HepG2 (cell line): ENCODE data around the gene LAS1L. TPM values are rescaled to one million over a fixed set of nuclear protein-coding genes. Genes with fewer than 3 reads are reported as not detected.
"Not testable (repeated sequence)": the region's sequence is repeated elsewhere in the genome, so short reads cannot be mapped to it uniquely, and the experiment has no call there.

Experiments
- ATAC-seq: fragments of 200-7000 bp; cut with Tn5 transposase; 3 replicates; pipeline ENCODE4 v1.9.1; 2020; ENCODE audit warnings: mild to moderate bottlenecking, moderate library complexity
- BruUV-seq: library from RNA; stranded (reverse); fragments of 400-500 nt; replicated peaks from 2 replicates; lab custom pipeline; 2021; lab: Mats Ljungman, UMichigan
- CTCF ChIA-PET: fragments of 300-600 bp; formaldehyde crosslinking; extraction: SDS; loops from one replicate; lab custom pipeline; 2021; ENCODE audit warnings: low total read pairs, inconsistent platforms, low intra/inter-chr PET ratio; lab: Yijun Ruan, JAX
- POLR2A ChIA-PET: fragments of 350-600 bp; sonication (Branson Sonifier 250); formaldehyde crosslinking; loops from one replicate; lab custom pipeline; 2020; ENCODE audit warnings: antibody characterized with exemption, inconsistent platforms; lab: Yijun Ruan, JAX
- DNase-seq: peaks from one replicate; pipeline ENCODE4 v3.0.0-alpha.2; 2015; ENCODE audit warnings: low spot score
- FAIRE-seq: peaks from 3 replicates; lab custom pipeline; 2011; peaks lifted over from hg19 to GRCh38; lab: Jason Lieb, UNC
- H2AFZ ChIP-seq: one replicate; pipeline ENCODE4 v1.6.1; 2011; ENCODE audit warnings: low read length, inconsistent platforms
- H3K27ac ChIP-seq: fragments of 300-600 bp; 3 replicates; pipeline ENCODE4 v1.8.0; 2011; ENCODE audit warnings: mixed run types, mild to moderate bottlenecking, mixed read lengths, low read length, inconsistent platforms; ENCODE audit not compliant: insufficient read depth; ENCODE audit errors: extremely low read length
- H3K27me3 ChIP-seq, 2 experiments: fragments of 200-600 bp in 1 of 2; 2 replicates in 1 of 2; 3 replicates in 1 of 2; pipeline versions ENCODE4 v1.6.0 to v1.8.0; 2011; ENCODE audit warnings: low read length in 2 of 2, mild to moderate bottlenecking in 2 of 2, moderate library complexity in 2 of 2, inconsistent platforms in 1 of 2; ENCODE audit not compliant: insufficient read depth in 2 of 2, control insufficient read depth in 1 of 2
- H3K36me3 ChIP-seq, 2 experiments: fragments of 200-600 bp in 1 of 2; replicated peaks in 1 of 2; 2 replicates in 1 of 2; 3 replicates in 1 of 2; pipeline versions ENCODE4 v1.5.1 to v1.8.0; 2011; ENCODE audit warnings: low read length in 2 of 2, inconsistent platforms in 1 of 2; ENCODE audit not compliant: insufficient read depth in 2 of 2, control insufficient read depth in 1 of 2
- H3K4me1 ChIP-seq: 2 replicates; pipeline ENCODE4 v1.5.1; 2012; ENCODE audit warnings: low read length, inconsistent platforms; ENCODE audit not compliant: insufficient read depth
- H3K4me2 ChIP-seq: 2 replicates; pipeline ENCODE4 v1.6.0; 2011; ENCODE audit warnings: low read depth, low read length, inconsistent platforms
- H3K4me3 ChIP-seq, 3 experiments: fragments of 200-600 bp in 1 of 3; sonication (generic), shearing (Covaris generic) in 1 of 3; replicated peaks in 1 of 3; 2 replicates each; pipeline ENCODE4 v1.5.1; 2011 to 2016; ENCODE audit warnings: low read length in 3 of 3, inconsistent platforms in 2 of 3, low read depth in 2 of 3, mild to moderate bottlenecking in 2 of 3, control low read depth in 1 of 3, mixed read lengths in 1 of 3; ENCODE audit not compliant: insufficient read depth in 1 of 3
- H3K79me2 ChIP-seq: one replicate; pipeline ENCODE4 v1.6.1; 2011; ENCODE audit warnings: low read length, inconsistent platforms; ENCODE audit not compliant: insufficient read depth
- H3K9ac ChIP-seq: 2 replicates; pipeline ENCODE4 v1.6.0; 2011; ENCODE audit warnings: mild to moderate bottlenecking, low read depth, low read length, inconsistent platforms; ENCODE audit not compliant: insufficient read depth
- H3K9me3 ChIP-seq: 2 replicates; pipeline ENCODE4 v1.5.1; 2012; ENCODE audit warnings: mild to moderate bottlenecking, low read length
- H4K20me1 ChIP-seq: 2 replicates; pipeline ENCODE4 v1.6.0; 2011; ENCODE audit warnings: inconsistent platforms, mild to moderate bottlenecking, low read length, moderate library complexity; ENCODE audit not compliant: insufficient read depth
- HMGXB3 ChIP-seq: sonication (generic); formaldehyde crosslinking; IDR thresholded peaks from 2 replicates; pipeline ENCODE4 v1.4.0; 2020; ENCODE audit warnings: missing genetic modification reagents, borderline replicate concordance
- KLF16 ChIP-seq, 2 experiments: sonication (generic) in 1 of 2; formaldehyde crosslinking in 1 of 2; IDR thresholded peaks; 2 replicates each; pipeline versions ENCODE4 v1.6.1 to v1.8.0; 2016 to 2023; ENCODE audit warnings: missing genetic modification reagents in 2 of 2, missing compliant biosample characterization in 1 of 2
- NFAT5 ChIP-seq: sonication (generic); formaldehyde crosslinking; IDR thresholded peaks from 2 replicates; pipeline ENCODE4 v1.4.0; 2020; ENCODE audit warnings: missing genetic modification reagents
- SIX4 ChIP-seq: sonication (generic); formaldehyde crosslinking; IDR thresholded peaks from 2 replicates; pipeline ENCODE4 v1.4.0; 2020; ENCODE audit warnings: missing genetic modification reagents
- TCF12 ChIP-seq, 2 experiments: fragments of 450-650 bp in 1 of 2; sonication (generic) in 1 of 2; formaldehyde crosslinking in 1 of 2; IDR thresholded peaks; 2 replicates each; pipeline versions ENCODE4 v1.6.1 to v1.8.0; 2017 to 2022; ENCODE audit warnings: antibody characterized with exemption in 1 of 2, mild to moderate bottlenecking in 1 of 2, missing genetic modification reagents in 1 of 2, moderate library complexity in 1 of 2
- ZBTB3 ChIP-seq: sonication (generic); formaldehyde crosslinking; IDR thresholded peaks from 2 replicates; pipeline ENCODE4 v1.4.0; 2020; ENCODE audit warnings: low read depth, mild to moderate bottlenecking, moderate library complexity, missing genetic modification reagents, borderline replicate concordance
- WGBS: methylation state at CpG from one replicate; pipeline ENCODE4 v1.1.6; 2017; ENCODE audit warnings: low lambda C conversion rate; 5-methylcytosine and 5-hydroxymethylcytosine counted together
- in situ Hi-C: cut with HindIII; loops from 2 replicates; pipeline ENCODE4 v1.10.0; 2017; ENCODE audit warnings: low pct_unique_long_range_greater_than_20kb; ENCODE audit not compliant: extremely low pct_ligation_motif_present
- intact Hi-C: fragments of 100-400 bp; cut with micrococcal nuclease; formaldehyde crosslinking; loops from one replicate; pipeline ENCODE4 v1.10.0; 2022; ENCODE audit not compliant: unreplicated experiment
- polyA plus RNA-seq, 8 experiments: library from polyadenylated mRNA; depleted of rRNA in 3 of 8; stranded (reverse) in 7 of 8; unstranded in 1 of 8; fragments of >200 nt; fragmentation: Illumina TruSeq in 4 of 8; extraction: Trizol in 4 of 8; gene quantifications; 2 replicates each; pipeline versions ENCODE4 v1.2.1 to v1.2.3, GENCODE V29; 2011 to 2016; ENCODE audit warnings: low read depth in 4 of 8, missing spikeins in 1 of 8, mixed read lengths in 1 of 8; ENCODE audit not compliant: insufficient read depth in 1 of 8
- total RNA-seq, 5 experiments: library from RNA; depleted of rRNA; stranded (reverse); fragments of >200 nt; fragmentation: Illumina TruSeq; extraction: Trizol; gene quantifications; 2 replicates each; pipeline ENCODE4 v1.2.3, GENCODE V29; 2016; ENCODE audit warnings: low read depth in 1 of 5

The LAS1L gene
- total and polyA plus RNA-seq, 2 of the 13 experiments (the other 11 are each of a cell fraction or from before 2014, with no cell fraction given) = 18.1 to 33.3 TPM

GRCh38 chrX:65480960-65481359 is 53.6 kb downstream of the LAS1L start (continued):
- no peak for TF ChIP-seq HMGXB3
- TF ChIP-seq KLF16 (CRISPR knock-in tag; IDR thresholded peaks at IDR 0.05) = no peak
- TF ChIP-seq SIX4 = no peak
- TF ChIP-seq TCF12 (IDR thresholded peaks at IDR 0.05) = no peak
- TF ChIP-seq TCF12 (CRISPR knock-in tag; IDR thresholded peaks at IDR 0.05) = no peak
- no peak for TF ChIP-seq NFAT5 (CRISPR knock-in tag)
- TF ChIP-seq ZBTB3 (CRISPR knock-in tag) = no peak

- H2AFZ ChIP-seq, H3K36me3 ChIP-seq, H3K27me3 ChIP-seq, H3K27ac ChIP-seq, ATAC-seq, FAIRE-seq, H3K9me3 ChIP-seq, CTCF ChIA-PET, POLR2A ChIA-PET, DNase-seq, BruUV-seq, H4K20me1 ChIP-seq, H3K4me1 ChIP-seq, intact Hi-C loops, H3K9ac ChIP-seq, in situ Hi-C loops, H3K4me2 ChIP-seq, H3K79me2 ChIP-seq, H3K4me3 ChIP-seq: not testable (repeated sequence)
- WGBS = 86% methylated on average over 2 of the region's 3 CpGs
Observed at GRCh38 chrX:65479102-65479501, 55.5 kb downstream of the LAS1L start.
